Measurements from ENCODE around the gene SLIT3.
A peak's percentile ranks its signal among the peaks of the same experiment; 100 is the strongest.

The SLIT3 gene

DNA sequence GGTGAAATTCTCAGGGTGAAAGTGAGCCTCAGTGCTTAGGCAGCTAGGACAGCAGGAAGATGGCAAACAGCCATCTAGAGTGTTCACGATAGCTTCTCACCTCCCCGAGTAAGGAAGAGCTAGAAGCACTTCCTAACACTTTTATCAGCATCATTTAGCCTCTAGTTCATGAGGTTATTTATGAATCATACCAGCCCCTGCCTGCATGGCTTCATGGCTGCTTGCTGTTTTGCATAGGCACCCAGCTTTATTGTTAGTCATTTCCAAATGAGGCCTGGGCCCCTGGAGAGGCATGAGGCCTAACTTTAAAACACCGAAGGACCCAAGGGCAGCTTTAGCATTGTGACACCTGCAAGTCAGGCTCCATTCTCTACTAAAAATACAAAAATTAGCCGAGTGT, 586.9 kb downstream of the SLIT3 start:
- DNase-seq = no peak

DNA sequence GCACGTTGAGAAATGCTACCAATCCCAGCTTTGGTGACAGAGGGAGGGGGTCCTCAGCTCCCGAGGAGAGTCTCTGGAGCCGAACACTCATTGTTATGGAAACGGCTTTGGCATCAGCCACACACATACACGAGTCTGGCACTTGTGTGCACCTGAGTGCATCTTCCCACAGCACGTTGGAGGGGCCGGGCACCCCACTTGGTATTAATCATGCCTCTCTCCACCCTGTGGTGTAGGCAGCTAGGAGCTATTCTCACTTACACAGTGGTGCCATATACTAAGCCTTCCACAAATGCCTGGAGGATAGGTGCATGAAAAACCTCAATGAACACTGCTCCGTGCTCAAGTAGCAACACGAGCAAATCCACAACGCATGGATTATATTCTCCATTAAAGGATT, 587.9 kb downstream of the SLIT3 start:
- no peak for DNase-seq

DNA sequence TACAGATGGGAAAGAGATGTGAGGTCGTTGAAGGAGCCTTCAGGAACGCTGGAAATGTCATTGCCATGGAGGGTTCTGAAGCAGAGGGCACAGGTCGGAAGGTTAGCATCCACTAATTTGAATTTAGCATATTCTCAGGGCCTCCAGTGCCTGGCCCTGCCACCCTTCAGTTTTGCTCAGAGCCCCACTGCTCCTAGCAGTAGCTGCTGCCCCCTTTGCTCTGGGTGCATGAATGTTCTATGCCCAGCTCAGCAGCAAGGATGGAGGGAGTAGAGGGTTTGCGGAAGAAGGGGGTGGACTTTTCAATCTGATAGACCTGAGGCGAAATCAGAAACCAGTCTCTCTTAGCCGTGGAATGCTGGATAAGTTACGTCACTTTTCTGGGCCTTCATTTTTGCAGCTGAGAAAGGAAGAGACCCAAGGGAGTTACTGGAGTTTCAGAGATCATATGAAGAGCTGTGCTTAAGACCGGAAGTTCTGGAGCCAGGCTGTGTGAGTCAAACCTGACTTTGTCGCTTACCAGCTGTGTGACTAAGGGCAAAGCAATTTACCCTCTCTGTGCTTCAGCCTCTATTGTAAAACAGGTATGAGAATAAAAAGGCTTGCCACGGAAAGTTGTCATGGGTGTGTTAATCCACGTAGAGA, 588.5 kb downstream of the SLIT3 start:
- no peak for DNase-seq

DNA sequence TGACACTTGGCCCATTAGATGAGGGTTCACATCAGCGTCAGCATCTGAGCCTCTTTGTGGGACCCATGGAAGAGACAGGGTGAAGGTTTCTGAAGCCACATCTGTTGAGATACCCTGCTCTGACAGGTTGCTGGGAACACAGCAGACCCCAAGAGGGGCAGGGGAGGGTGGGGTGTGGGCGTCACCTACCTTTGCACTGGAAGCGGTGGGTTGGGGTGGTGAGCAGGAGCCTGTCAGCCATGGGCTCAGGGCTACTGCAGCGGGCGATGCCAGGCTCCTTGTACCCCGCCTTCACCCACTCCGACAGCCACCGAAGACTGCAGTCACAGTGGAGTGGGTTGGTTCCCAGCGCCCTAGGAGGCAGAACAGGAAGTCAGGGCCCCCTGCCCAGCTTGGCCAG, 590.2 kb downstream of the SLIT3 start:
- DNase-seq = no peak

DNA sequence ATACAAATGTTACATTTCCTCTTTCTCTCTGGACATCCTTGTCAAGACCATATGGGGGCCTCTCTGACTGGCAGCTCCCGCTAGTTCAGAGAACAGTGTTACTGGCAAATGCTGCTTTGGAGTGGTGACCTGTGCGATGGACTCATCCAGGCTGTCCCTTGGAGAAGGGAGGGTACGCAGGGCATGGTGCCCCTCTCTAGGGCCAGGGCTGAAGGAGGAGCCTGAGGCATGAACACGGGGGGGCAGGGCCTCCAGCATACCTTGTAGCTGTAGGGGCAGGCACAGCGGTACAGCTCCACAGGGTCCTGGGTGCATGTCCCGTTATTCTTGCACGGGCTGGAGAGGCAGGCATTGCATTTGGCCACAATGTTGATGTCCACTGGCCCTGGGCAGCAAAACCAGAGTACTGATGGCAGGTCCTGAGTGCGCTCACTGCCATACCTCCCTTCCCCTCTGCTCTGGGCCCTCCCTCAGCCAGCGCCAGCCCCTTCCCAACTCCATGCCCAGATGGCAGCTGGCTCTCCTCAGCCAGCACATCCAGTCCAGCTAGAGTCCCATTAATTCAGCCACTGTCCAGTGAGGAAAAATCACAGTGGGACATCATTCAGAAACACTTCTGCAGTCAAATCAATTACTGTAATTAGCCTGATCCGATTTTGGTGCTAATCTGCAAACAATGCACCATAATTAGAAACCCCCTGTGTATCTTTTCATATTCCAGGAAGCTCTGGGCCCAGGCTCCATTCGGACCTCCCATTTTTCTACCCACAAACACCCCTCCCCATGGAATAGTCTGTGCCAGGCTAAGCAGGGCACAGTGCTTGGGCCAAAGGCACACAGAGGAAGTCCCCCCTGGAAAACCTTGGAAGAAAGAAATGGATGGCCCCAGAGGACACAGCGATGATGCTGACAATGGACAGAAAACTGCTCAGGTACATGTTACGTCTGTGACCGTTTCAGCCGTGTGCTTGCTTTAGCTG, 592.9 kb downstream of the SLIT3 start:
- DNase-seq = no peak

DNA sequence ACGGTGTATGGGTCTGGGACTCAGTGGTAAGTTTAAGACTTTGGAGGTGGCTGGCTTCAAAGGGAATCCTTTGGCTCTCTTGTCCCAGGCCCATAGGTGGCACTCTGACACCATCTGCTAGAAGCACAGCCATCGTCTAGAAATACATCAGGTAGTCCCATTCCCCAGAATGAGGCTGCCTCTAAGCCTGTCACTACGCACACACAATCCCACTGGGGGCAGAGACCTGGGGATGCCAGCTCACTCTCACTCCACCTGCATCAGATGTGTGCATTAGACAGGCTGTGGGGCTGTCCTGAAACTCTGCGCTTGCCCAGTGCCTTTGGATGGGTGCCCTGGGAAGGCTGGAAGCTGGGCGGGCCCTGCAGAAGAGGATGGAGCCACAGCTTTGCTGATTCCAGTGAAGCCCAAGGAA, 594.3 kb downstream of the SLIT3 start:
- peak; percentile 52 for DNase-seq

DNA sequence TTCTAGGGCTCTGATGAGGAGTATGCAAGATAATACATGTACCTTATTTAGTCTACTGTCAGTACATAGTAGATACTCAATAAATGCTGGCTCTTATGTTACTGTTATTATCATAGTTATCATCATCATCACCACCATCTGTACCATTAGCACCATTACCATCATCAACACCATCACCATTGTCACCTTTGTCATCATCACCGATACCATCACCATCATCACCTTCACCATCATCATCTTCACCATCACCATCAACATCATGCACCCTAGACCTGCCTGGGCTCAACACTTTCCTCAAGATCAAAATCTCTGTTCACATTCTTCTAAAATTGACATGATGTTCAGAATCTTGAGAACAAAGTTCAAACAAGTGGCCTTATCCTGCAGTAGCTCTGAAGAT, 595.6 kb downstream of the SLIT3 start:
- DNase-seq = no peak

DNA sequence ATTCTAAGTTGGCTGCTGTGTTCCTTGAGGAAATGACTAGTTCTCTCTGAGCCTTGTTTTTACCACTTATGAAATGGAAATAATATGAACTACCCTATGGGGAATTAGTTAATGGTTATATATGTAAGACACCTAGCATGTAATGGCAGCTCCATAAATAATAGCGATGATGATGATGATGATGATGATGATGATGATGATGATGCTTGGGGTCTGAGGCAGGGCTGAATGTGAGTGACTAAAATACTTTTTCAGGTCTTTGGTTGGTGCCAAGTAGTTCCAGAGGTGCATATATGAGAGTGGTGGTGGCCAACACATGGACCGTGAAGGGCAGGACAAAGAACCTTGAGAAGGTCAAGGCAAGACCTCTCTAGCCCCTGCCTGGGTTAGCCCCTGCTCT, 598.4 kb downstream of the SLIT3 start:
- no peak for DNase-seq

DNA sequence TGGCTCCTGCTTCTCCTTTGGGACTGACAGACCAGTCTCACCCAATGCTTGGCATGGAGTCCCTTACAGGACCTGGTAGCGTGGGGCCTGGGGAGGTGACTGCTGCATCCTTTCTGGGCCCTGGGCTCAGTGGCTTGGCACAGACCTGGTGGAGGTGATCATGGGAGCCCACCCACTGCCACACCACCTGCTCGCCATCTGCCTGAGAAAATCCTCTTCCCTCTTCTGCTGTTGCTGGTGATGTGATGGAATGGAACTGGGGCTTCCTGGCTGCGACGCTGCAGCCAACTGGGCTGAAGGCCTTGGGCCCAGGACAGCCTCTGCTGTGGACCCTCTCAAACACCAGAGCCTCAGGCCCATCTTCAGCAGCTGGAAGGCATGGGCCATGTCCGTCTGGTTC, 599.3 kb downstream of the SLIT3 start:
- no peak for DNase-seq

DNA sequence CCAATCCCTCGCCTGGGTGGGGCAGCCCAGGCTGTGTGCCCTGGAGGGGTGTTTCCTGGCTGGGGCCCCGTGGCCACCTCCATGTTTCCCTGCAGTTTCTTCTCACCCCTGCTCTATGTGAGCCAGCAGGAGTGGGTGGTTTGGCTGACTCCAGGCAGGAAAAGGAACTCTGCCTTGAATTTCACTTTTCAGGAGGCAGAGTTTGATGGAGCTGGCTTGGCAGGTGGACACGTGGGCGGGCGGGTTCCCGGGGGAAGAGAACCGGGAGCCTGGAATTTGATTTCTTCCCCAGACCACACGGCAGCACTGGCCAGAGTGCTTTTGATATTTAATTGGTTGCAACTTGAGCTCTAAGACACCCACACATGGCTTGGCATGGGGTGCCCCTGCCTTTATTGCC, 601.9 kb downstream of the SLIT3 start:
- DNase-seq = no peak

DNA sequence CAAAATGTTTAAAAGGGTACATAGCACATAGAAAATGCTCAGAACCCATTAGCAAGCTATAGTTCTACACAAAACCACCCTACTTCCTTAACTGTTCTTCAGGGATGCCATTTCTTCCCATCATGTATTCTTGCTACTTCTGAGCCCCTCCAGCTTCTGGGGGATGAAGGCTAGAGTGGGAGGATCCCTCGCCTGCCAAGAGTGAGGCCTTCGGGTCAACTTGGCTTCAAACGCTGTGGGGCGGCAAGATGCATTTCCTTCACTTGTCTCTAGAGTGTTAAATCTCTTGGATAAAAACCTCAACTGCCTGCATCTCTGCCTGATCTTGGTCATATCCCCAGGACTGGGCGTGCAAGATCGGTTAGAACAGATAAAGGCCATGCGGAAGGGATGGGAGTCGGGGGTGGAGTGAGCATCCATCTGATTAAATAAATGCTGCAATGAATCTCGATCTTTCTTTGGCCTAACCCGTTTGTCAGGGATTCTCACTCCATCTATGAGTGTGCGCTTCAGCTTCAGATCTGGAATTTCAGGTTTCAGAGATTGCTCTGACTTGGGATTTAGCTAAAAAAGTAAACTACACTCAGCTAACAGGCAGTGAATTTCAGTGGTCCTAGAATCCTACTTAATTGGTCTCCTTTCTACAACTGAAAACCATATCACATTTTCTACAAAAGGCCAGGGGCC, 603.8 kb downstream of the SLIT3 start:
- DNase-seq = no peak

DNA sequence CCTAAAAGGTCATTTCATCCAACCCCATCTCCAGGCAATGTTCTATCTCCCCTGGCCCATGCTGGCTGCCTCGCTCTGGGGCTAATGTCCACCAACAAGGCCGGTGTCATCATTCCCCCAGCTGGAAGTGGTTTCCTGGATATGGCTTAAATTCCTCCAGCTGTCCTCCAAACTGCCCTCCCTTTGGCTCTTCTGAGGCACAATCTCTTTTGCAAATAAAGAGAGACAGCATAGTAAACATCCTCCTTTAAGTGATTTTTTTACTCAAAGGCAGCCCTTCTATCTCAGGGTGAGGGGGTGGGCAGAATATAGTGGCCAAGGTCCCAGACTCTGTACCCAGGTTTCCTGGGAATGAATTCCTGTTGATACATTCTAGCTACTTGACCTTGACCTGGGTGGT, 604.3 kb downstream of the SLIT3 start:
- no peak for DNase-seq

DNA sequence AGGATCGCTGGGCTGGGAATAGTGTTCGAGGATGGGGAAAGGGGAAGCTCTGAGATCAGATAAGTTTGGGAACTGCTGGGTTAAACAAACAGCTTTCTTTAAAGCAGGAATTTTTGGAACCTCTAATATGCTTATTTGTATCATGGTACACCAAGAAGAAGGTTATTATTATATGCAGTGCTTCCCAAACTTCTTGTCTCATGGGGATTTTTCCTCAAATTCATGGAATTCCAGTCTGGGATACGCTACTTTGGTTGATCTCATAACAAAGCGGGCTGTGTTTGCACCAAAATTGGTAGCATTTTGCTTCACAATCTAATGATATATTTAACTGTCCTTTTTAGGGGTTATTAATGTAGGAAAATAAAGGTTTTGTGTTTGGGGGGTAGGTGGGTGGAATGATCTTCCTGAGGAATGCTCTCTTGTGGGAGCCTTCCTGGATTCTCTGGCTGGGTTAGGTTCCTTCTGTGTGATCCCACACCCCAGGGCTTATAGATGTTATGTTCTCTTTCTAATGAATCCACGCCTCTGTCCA, 605.6 kb downstream of the SLIT3 start:
- no peak for DNase-seq

DNA sequence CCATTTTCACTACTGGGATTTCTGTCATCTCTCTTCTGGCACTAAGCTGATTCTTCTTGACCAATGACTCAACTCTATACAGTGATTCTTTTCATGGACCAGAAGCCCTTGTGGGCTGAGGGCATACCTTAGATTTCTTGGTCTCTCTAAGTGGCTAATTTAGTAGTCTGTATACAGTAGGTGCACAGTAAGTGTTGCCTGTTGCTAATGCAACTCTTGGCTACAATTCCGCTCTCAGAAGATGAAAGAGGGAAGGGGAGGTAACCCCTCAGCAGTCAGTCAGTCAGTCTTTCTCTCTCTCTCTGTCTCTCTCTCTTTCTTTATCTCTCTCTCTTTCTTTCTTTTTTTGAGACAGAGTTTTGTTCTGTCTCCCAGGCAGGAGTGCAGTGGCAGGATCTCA, 606.6 kb downstream of the SLIT3 start:
- no peak for DNase-seq

DNA sequence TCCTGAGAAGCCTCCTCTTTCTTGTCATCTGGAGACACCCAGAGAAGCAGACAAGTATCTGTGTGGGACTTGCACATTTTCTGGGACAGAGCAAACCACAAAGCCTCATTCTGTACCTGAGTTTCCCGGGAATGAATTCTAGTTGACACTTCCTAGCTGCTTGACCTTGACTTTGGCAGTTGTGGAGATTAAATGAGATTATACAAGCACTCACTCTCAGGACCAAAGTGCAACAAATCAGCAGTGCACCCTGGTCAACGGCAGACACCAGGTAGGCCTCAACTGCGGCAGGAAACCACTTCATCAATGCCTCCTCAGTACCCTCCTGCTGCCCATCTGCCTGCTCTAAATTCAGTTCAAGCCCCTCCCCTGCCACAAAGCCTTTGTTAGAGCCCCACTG, 607.1 kb downstream of the SLIT3 start:
- no peak for DNase-seq

DNA sequence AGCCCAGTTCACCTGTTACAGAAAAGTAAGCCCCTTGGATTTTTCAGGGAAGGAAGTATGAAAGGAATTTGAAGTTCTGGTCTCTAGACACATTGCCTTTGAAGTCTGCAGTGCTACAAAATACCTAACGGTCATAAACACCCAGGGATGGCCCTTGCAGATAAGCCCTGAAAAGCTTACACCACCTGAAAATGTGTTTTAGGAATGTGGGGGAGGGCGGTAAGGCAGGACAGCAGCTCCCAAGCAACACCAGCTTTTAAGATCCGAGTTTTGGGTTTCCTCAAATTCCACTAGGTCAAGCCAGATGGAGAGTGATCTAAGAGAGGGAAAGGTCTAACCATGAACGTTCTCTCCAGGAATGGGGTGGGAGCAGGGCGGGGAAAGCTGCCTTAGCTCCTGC, 607.6 kb downstream of the SLIT3 start:
- DNase-seq = no peak

DNA sequence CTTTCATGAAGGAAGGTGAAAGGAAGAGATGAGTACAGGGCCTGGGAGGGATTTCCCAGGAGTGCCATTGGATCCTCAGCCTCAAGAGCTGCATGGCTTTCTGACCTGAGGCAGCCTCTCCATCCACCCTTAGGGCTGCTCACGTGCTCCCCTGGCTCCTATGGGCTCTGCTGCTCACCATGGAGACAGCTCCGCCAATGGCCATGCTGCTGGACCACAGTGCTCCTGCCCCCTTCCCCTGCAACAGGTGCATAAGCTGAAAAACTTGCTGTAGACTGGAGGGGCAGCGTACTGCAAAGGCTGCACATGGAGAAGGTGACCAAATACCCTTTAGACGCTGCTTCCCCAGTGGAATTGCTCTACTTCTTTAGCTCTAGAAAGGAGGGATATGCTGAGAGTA, 609.0 kb downstream of the SLIT3 start:
- DNase-seq = no peak

DNA sequence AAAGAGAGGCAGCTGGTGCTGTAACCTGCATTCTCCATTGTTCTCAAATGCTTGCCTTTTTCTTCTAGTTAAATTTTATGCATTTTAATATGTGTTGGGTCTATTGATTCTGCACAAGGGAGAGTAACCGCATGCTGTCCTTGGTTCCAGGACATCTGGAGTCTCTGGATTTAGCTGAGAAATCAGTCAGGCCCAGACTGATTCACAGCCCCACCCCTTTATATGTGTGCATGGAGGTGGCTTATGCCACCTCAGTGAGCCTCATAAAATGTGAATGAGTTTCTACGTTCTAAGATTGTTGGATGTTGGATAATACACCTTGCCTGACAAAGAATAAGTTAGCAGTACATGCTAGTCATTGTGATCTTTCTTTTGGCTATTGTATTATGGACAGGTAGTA, 611.7 kb downstream of the SLIT3 start:
- no peak for DNase-seq

DNA sequence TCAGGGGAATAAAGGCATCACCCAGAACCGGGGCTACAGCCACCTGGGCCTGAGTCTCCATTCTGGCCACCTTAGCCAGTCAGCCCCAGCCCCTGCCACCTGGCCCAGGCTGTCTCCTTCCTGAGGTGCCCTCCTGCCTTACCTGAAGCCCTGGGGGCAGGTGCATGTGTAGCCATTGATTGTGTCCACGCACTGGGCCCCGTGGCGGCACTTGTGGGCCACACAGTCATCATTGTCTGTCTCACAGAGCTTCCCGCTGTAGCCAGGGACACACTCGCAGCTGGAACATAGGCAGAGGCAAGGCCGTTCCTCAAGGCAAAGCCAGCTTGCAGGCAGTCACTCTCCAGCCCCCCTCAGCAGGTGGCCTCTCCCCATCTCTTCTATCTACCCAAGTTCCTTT, 614.1 kb downstream of the SLIT3 start:
- no peak for DNase-seq

DNA sequence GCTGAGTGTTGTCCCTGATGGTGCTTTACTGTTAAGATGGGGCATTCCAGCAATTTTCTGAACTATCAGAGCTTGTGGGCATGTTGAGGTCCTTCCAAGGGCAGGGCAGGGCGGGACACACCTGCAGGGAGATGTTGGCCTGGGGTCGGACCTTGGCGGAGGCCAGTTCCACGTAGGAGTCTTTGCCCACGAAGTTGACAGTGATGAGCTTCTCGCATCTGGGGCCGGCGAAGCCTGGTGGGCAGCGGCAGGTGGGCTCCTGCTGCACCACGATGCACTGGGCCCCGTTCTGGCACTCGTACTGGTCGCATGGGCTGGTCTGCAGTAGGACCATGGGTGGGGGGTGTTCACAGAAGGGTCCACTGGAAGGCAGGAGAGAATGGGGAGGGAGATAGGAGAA, 615.4 kb downstream of the SLIT3 start:
- DNase-seq = no peak

DNA sequence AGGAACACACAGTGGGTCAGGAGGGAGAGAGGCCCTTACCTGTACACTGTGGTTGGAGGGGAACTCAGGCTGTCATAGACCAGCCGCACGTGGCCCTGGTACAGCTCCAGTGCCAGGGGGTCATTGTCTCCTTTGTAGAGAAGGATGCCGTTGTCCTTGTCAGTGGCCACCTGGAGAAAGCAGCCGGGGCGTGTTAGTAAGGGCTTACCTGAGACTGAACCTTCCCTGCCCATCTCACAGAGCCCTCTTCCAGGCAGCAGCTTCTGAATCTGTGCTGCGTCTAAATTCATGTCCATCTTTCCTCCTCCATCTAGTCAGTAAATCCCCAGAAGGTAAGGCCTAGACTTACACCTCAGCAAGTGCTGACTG, 617.0 kb downstream of the SLIT3 start:
- no peak for DNase-seq

DNA sequence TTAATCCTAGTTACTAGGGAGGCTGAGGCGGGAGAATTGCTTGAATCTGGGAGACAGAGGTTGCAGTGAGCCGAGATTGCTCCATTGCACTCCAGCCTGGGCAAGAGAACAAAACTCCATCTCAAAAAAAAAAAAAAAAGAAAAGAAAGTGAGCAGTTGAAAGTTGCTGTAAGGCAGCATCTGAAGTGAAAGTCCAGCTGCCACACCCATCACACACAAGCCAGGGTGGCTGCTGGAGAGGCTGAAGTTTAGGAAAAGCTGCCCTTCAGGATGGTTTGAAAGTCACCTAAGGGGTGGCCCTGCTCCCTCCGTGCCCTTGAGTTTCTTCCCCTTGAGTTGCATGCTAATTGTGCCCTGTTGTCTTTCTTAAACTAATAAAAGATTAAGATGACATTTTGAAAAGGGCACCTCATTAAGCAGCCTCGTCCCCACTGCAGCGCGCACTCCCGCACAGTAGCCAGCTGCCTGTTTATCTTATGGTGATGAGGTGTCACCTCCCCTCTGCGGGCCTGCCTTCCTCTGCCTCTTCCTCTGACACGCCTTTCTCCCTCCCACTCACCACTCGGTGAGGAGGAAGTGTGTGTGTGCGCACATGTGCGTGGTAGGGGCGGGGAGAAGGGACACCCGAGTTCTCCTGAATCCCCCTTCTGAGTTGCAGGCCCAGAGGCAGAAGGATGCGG, 617.6 kb downstream of the SLIT3 start:
- DNase-seq = peak; percentile 9

DNA sequence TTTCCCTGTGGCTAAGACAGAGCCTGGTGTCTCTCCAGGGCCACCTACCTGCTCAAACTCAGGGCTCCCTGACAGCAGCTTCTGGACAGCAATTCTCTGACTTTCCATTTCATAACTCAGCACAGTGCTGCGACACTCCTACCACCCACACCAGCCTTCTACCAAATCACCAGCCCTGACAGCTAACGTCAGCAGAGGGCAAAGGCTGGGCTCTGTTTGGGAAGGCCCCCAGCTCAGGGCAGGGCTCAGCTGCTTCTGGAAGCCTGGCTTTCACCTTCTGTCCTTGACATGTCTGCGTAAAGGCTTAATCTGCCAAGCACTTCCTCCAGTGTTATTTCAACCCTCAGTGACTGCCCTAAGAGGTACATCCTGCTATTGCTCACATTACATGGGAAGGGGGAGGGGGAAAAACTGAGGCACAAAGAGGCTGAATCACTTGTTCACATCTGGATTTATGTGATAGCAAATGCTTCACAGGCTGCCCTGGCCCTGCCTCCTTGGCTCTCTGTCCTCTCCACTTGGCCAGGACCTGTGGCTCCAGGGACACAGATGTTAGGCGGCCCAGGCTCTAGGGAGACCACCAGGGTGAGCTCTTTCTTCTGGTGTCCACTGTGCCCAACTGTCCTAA, 619.3 kb downstream of the SLIT3 start:
- peak; percentile 30 for DNase-seq

Measured in OCI-M1 (cell line).